Vagina (tissue), 2 donors: ENCODE results near the gene CTCFL.

Source experiments
- CTCF ChIP-seq, 3 experiments: fragments of 450-650 bp in 2 of 3; fragments of 200-600 bp in 1 of 3; sonication (generic) in 1 of 3; IDR thresholded peaks; one replicate each; pipeline ENCODE4 v1.5.1; 2017 to 2019; ENCODE audit warnings: antibody characterized with exemption in 3 of 3, mild to moderate bottlenecking in 2 of 3, moderate library complexity in 2 of 3
- POLR2A ChIP-seq, 2 donors: fragments of 450-650 bp; IDR thresholded peaks; one replicate each; pipeline ENCODE4 v1.6.1; 2017; ENCODE audit warnings: antibody characterized with exemption in 2 of 2, mild to moderate bottlenecking in 2 of 2, moderate library complexity in 2 of 2

- TF ChIP-seq CTCF (IDR thresholded peaks at IDR 0.05) = no peak
- no peak for TF ChIP-seq POLR2A (IDR thresholded peaks at IDR 0.05)
These were observed 67.5 kb downstream of the CTCFL start for GRCh38 chr20:57457243-57458095.
